Measurements from ENCODE around the gene CRB2.
"Not testable (repeated sequence)": the region's sequence is repeated elsewhere in the genome, so short reads cannot be mapped to it uniquely, and the experiment has no call there.

Gene CRB2

GRCh38 chr9:123383512-123384170 lies 27.6 kb downstream of the CRB2 start:
- no peak for DNase-seq

GRCh38 chr9:123387686-123388085 lies 31.7 kb downstream of the CRB2 start:
- DNase-seq, result no peak

- DNase-seq, result no peak
Observed at GRCh38 chr9:123389070-123389469, 33.1 kb downstream of the CRB2 start.

GRCh38 chr9:123389698-123390097 lies 33.7 kb downstream of the CRB2 start:
- DNase-seq, result no peak

- no peak for DNase-seq
Observed at GRCh38 chr9:123390337-123391135, 34.5 kb downstream of the CRB2 start.

- no peak for DNase-seq
Observed at GRCh38 chr9:123391233-123391632, 35.2 kb downstream of the CRB2 start.

- DNase-seq, result no peak
Observed at GRCh38 chr9:123391946-123392345, 35.9 kb downstream of the CRB2 start.

GRCh38 chr9:123392802-123393201 lies 36.8 kb downstream of the CRB2 start:
- no peak for DNase-seq

GRCh38 chr9:123394291-123395235 lies 38.6 kb downstream of the CRB2 start:
- no peak for DNase-seq

GRCh38 chr9:123395276-123395688 lies 39.3 kb downstream of the CRB2 start:
- DNase-seq, result no peak

- no peak for DNase-seq
Observed at GRCh38 chr9:123395689-123396511, 39.9 kb downstream of the CRB2 start.

GRCh38 chr9:123397975-123398374 lies 42.0 kb downstream of the CRB2 start:
- DNase-seq, result no peak

- not testable (repeated sequence) for DNase-seq
Observed at GRCh38 chr9:123398938-123399337, 42.9 kb downstream of the CRB2 start.

- DNase-seq, result peak; percentile 5
Observed at GRCh38 chr9:123399803-123400378, 43.9 kb downstream of the CRB2 start.

- no peak for DNase-seq
Observed at GRCh38 chr9:123400926-123401503, 45.0 kb downstream of the CRB2 start.

GRCh38 chr9:123401879-123402513 lies 46.0 kb downstream of the CRB2 start:
- no peak for DNase-seq

GRCh38 chr9:123402981-123403509 lies 47.0 kb downstream of the CRB2 start:
- no peak for DNase-seq

GRCh38 chr9:123406016-123406415 lies 50.0 kb downstream of the CRB2 start:
- DNase-seq, result no peak

GRCh38 chr9:123406691-123407216 lies 50.8 kb downstream of the CRB2 start:
- DNase-seq, result no peak

- DNase-seq, result no peak
Observed at GRCh38 chr9:123407217-123407851, 51.3 kb downstream of the CRB2 start.
